ENCODE measurements around the gene CMAS. TPM values are rescaled to one million over a fixed set of nuclear protein-coding genes. Genes with fewer than 3 reads are reported as not detected.

Gene CMAS
- total RNA-seq, 2 donors from 2014 or later = 33.7 to 38.7 TPM

DNA sequence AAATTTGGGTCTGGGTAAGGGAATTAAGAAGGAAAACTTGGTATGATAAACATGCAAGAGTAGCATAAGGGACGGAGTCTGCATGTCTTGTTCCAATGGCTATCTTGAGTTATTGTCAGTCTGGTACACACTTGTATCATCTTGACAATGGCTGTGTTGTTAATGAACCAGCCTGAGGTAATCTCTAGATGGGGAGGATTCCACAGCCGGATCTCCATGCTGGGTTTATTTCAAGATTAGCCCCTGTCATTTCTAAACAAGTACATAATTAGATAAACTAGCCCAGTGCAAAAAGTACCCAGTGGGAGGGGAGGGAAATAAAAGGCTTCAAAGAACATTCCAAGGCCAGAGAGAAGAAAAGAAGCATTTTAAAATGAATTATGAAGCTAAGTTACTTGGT is 16.5 kb upstream of the CMAS start:
- peaks cover 0 to 2% of the 10 kb centered on the region in 2 donors for H3K4me1 ChIP-seq (ENCODE audit: control insufficient read depth in 1 of 2, low read depth in 2 of 2)
- DNase-seq (ENCODE audit: low spot score) = no peak
- H3K27ac ChIP-seq = no peak overlapping the region
- no peak for ATAC-seq (ENCODE audit: insufficient number of reproducible peaks, low FRiP score, low read depth)
- H3K27me3 ChIP-seq (replicated peaks; ENCODE audit: insufficient read depth) = no peaks in the 10 kb centered on the region
- no peak overlapping the region for H3K4me3 ChIP-seq
- no peaks in the 10 kb centered on the region for H3K9me3 ChIP-seq
- H3K36me3 ChIP-seq = no peaks in the 10 kb centered on the region
- TF ChIP-seq, protein P1, sequence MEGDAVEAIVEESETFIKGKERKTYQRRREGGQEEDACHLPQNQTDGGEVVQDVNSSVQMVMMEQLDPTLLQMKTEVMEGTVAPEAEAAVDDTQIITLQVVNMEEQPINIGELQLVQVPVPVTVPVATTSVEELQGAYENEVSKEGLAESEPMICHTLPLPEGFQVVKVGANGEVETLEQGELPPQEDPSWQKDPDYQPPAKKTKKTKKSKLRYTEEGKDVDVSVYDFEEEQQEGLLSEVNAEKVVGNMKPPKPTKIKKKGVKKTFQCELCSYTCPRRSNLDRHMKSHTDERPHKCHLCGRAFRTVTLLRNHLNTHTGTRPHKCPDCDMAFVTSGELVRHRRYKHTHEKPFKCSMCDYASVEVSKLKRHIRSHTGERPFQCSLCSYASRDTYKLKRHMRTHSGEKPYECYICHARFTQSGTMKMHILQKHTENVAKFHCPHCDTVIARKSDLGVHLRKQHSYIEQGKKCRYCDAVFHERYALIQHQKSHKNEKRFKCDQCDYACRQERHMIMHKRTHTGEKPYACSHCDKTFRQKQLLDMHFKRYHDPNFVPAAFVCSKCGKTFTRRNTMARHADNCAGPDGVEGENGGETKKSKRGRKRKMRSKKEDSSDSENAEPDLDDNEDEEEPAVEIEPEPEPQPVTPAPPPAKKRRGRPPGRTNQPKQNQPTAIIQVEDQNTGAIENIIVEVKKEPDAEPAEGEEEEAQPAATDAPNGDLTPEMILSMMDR (IDR thresholded peaks at IDR 0.05) = no peak

DNA sequence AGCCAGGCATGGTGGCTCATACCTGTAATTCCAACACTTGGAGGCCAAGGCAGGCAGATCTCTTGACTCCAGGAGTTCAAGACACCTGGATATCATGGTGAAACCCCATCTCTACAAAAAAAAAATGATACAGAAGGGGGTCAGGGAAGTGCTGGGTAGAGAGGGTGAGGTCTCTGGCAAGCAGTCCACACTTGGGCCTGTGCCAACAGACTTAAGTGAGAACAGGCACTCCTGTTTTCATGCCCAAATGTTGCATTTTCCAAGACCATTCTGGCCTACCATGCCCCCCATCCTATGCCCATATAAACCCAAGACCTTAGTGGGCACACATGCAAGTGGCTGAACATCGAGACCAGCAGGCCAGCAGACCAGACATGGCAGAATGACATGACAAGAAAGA is 16.0 kb upstream of the CMAS start:
- Histone ChIP-seq H3K9me3 (no peaks in the 10 kb centered on the region), H3K27ac (no peak overlapping the region), H3K36me3 (no peaks in the 10 kb centered on the region), H3K4me3 (no peak overlapping the region), H3K4me1 (ENCODE audit: control insufficient read depth in 1 of 2, low read depth in 2 of 2) (peaks cover 2 to 7% of the 10 kb centered on the region in 2 donors), H3K27me3 (replicated peaks; ENCODE audit: insufficient read depth) (no peaks in the 10 kb centered on the region)
- TF ChIP-seq, protein P1 (IDR thresholded peaks at IDR 0.05) = no peak
- DNase-seq (ENCODE audit: low spot score) (no peak), ATAC-seq (ENCODE audit: insufficient number of reproducible peaks, low FRiP score, low read depth) (no peak)

DNA sequence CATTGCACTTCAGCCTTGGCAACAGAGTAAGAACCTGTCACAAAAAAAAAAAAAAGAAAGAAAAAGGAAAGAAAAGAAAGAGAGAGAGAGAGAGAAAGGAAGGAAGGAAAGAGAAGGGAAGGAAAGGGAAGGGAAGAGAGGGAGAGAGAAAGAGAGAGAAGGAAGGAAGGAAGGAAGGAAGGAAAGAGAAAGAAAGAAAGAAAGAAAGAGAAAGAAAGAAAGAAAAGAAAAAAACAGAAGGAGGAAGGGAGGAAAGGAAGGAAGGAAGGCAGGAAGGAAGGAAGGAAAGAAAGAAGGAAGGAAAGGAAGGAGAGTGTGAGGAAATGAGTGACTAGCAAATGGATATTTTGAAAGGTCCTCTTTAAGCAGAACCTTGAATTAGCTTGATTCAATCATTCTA is 13.3 kb upstream of the CMAS start:
- H3K36me3 ChIP-seq = no peaks in the 10 kb centered on the region
- no peak overlapping the region for H3K27ac ChIP-seq
- H3K4me1 ChIP-seq (ENCODE audit: control insufficient read depth in 1 of 2, low read depth in 2 of 2) = peaks cover 8 to 12% of the 10 kb centered on the region in 2 donors
- H3K9me3 ChIP-seq = no peaks in the 10 kb centered on the region
- DNase-seq (ENCODE audit: low spot score) = no peak
- ATAC-seq (ENCODE audit: insufficient number of reproducible peaks, low FRiP score, low read depth) = no peak
- H3K27me3 ChIP-seq (replicated peaks; ENCODE audit: insufficient read depth) = no peaks in the 10 kb centered on the region
- TF ChIP-seq, protein P1 (IDR thresholded peaks at IDR 0.05) = no peak
- no peak overlapping the region for H3K4me3 ChIP-seq

DNA sequence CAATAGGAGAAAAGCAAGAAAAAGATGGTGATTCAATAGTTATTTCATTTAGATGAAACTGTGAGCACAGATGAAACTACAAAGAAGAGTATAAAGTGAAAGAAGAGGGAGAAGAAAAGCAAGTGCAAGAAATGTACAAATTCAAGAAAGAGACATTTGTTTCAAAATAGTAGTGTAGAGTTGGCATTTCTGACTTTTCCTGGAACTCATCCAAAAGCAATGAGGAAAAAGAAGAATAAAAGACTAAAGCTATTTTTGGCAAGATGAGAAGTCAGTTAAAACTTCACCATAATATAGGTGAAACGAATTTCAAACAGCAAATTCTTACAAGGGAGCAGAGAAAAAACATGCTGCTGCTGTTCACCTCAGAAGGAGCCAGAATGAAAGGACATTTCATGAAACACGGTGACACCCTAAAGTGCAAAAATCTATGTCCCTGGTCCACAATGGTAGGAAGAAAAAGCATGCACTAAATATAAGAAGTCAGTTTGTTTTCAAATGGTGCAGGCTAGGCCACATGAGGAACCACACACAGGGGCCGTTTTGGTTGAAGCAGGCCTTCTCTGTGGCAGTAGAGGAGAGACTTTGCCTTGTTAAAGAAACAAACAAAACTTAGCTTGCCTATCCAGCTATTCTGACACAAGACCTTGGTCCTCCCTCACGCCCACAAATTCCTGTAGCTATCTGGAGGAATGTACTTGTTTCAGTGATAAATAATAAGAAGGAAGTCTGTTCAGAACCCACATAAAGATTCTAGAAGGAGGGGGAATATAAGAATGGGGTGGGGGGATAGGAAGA is 11.1 kb upstream of the CMAS start:
- TF ChIP-seq, protein P1 (IDR thresholded peaks at IDR 0.05) = no peak
- Histone ChIP-seq H3K36me3 (no peaks in the 10 kb centered on the region), H3K9me3 (no peaks in the 10 kb centered on the region), H3K27ac (peak overlapping the region; percentile 57), H3K27me3 (replicated peaks; ENCODE audit: insufficient read depth) (no peaks in the 10 kb centered on the region), H3K4me3 (peak overlapping the region; percentile 8), H3K4me1 (ENCODE audit: control insufficient read depth in 1 of 2, low read depth in 2 of 2) (peaks cover 8 to 12% of the 10 kb centered on the region in 2 donors)
- DNase-seq (ENCODE audit: low spot score) (no peak), ATAC-seq (ENCODE audit: insufficient number of reproducible peaks, low FRiP score, low read depth) (no peak)

DNA sequence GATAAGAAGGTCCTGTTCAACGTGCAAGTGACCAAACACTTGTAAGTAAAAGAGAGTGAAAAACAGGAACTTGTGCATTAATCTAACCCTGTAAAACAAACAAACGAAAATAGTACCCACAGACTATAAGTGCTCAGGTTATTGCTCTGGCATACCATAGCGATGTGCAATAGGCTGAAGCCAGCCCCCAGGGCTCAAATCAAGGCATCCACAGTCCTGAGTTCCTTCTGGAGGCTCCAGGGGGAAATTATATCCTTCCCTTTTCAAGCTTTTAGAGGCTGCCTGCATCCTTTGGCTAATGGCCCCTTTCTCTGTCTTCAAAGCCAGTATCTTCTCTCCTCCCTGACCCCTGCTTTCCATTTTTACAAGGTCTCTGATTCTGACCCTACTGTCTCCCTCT is 8.1 kb upstream of the CMAS start:
- Histone ChIP-seq H3K9me3 (no peaks in the 10 kb centered on the region), H3K27ac (no peak overlapping the region), H3K36me3 (no peaks in the 10 kb centered on the region), H3K4me3 (no peak overlapping the region), H3K4me1 (ENCODE audit: control insufficient read depth in 1 of 2, low read depth in 2 of 2) (peaks cover 8 to 12% of the 10 kb centered on the region in 2 donors), H3K27me3 (replicated peaks; ENCODE audit: insufficient read depth) (no peaks in the 10 kb centered on the region)
- TF ChIP-seq, protein P1 (IDR thresholded peaks at IDR 0.05) = no peak
- no peak for ATAC-seq (ENCODE audit: insufficient number of reproducible peaks, low FRiP score, low read depth)
- DNase-seq (ENCODE audit: low spot score) = no peak
